GM19193 (cell line): ENCODE measurements around the gene PDE3B.

Experiments
- POLR2A ChIP-seq: IDR thresholded peaks from 4 replicates; pipeline ENCODE4 v1.6.1; 2011; ENCODE audit not compliant: insufficient read depth, insufficient read length; ENCODE audit errors: extremely low read depth

PDE3B gene

DNA sequence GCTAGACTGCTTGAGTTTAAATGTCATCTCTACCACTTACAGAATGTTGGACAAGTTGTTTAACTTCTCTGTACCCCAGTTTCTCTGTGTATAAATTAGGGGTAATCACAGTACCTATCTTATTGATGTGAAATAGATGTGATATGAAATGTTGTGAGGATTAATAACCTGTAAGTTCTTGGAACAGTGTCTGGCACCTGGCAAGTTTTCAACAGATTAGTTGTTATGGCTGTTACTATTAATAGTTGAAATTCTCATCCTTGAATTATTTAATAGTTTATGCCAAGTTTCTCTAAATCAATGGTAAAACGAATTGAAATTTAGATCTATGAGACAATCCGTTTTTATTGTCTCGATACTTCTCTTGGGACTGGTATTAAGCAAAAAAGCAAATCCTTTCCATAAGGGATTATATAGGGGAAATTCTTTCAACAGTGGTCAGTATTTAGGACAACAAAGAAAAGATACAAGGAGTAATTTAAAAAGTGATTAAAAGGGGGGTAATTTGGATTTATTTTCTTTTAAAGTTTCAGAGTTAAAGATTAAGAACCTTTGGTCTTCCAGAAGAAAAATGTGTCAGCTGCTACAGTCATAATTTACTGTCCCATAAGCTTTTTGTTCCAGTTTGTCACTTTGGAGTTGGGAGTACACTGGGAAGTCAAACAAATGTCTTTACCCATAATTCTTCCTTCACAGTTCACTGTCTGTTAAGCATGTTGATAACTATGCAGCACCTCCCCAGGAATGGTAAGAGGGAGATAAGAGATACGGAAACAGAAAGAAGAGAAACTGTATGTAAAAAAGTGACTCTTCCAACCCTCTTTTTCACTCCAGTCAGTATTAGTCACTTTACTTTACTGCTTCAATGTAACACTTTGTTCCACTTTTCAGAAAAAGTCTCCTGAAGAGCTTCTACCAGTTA lies 13.2 kb downstream of the PDE3B start:
- no peak for TF ChIP-seq POLR2A

- no peak for TF ChIP-seq POLR2A
These were observed 14.2 kb downstream of the PDE3B start for GRCh38 chr11:14657841-14658240.

DNA sequence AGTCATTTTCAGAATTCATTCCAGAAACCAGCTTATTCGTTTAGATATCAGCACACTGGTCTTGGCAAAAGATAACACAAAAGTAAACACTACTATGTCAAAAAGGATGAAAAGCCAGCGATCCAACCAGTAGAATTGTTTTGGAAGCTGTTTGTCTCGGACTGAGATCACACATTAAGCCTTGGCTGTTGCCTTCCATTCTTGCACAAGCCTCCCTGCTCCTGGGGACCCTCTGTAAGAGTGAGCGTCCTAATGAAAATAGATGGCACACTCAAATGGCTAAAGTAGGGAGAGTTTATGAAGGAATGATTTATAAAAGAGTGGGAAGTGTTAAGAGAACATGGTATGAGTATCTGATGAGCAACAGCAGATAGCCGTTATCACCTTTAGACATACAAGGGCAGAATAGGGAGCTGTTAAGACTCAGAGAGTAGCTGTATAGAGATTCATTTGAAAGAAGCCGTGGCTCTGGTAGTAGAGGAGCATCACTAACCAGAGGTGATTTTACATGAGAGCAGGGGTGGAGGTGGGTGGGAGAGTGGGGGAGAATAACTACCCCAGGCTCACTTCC lies 25.2 kb downstream of the PDE3B start:
- no peak for TF ChIP-seq POLR2A

DNA sequence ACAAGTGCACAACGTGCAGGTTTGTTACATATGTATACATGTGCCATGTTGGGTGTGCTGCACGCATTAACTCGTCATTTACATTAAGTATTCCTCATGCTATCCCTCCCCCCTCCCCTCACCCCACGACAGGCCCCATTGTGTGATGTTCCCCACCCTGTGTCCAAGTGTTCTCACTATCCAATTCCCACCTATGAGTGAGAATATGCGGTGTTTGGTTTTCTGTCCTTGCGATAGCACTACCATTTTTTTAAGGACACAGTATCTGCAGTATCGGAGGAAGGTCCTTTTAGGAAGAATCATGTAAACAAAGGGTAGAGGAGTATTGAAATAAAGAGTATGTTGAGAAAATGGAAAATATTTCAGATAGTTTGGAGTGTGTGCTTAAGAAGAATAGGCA lies 25.9 kb downstream of the PDE3B start:
- TF ChIP-seq POLR2A, result no peak

GRCh38 chr11:14669958-14670357 lies 26.4 kb downstream of the PDE3B start:
- TF ChIP-seq POLR2A, result no peak

- no peak for TF ChIP-seq POLR2A
These were observed 29.0 kb downstream of the PDE3B start for GRCh38 chr11:14672635-14673034.

DNA sequence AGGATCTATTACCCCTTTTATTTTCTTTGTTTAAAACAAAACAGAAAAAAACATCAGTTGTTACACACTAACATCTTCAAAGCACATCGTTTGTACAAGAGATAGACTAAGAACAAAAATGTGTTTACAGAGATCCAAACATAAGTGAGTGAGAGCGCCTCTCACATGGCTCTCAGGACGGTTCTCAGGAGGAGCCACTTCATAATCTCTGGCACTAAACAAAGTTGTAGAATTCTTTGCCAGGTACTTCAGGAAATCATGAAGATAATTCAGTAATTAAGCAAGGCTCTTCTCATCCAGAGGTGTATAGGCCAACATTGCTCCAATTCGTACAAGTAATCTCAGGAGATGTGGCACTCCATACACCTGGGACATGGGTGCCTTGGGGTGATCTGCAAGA lies 29.8 kb downstream of the PDE3B start:
- no peak for TF ChIP-seq POLR2A

- TF ChIP-seq POLR2A, result no peak
These were observed 30.3 kb downstream of the PDE3B start for GRCh38 chr11:14673824-14674405.

DNA sequence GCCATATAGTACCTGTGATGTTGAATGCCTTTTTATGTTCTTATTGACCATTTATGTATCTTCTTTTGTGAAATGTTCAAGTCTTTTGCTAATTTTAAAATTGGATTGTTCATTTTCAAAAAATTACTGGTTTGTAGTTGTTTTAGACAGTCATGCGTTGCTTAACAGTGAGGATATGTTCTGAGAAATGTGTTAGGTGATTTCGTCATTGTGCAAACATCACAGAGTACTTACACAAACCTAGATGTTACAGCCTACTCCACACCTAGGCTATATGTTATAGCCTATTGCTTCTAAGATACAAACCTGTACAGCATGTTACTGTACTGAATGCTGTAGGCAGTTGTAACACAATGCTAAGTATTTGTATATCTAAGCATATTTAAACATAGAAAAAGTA lies 32.5 kb downstream of the PDE3B start:
- no peak for TF ChIP-seq POLR2A

- no peak for TF ChIP-seq POLR2A
These were observed 33.5 kb downstream of the PDE3B start for GRCh38 chr11:14677146-14677545.

GRCh38 chr11:14678350-14678749 lies 34.7 kb downstream of the PDE3B start:
- TF ChIP-seq POLR2A, result no peak

- TF ChIP-seq POLR2A, result no peak
These were observed 36.1 kb downstream of the PDE3B start for GRCh38 chr11:14679662-14680061.

DNA sequence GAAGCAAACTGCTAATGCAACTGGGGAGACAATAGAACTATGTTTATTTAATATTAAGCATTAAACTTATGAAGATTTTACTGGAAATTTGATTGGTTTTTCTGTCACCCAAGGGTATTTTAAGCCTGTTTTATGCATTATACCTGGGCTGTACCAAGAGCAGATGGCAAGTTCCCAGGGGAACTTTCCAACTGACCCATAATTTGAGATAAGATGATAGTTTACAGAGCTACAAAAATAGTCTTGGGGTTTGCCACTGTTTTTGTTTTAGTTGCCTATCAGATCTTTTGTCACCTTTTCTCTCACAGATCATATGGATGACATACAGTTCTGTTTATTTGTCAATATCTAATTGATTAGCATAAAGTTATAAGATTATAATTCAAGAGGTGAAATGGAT lies 43.9 kb downstream of the PDE3B start:
- TF ChIP-seq POLR2A, result no peak

DNA sequence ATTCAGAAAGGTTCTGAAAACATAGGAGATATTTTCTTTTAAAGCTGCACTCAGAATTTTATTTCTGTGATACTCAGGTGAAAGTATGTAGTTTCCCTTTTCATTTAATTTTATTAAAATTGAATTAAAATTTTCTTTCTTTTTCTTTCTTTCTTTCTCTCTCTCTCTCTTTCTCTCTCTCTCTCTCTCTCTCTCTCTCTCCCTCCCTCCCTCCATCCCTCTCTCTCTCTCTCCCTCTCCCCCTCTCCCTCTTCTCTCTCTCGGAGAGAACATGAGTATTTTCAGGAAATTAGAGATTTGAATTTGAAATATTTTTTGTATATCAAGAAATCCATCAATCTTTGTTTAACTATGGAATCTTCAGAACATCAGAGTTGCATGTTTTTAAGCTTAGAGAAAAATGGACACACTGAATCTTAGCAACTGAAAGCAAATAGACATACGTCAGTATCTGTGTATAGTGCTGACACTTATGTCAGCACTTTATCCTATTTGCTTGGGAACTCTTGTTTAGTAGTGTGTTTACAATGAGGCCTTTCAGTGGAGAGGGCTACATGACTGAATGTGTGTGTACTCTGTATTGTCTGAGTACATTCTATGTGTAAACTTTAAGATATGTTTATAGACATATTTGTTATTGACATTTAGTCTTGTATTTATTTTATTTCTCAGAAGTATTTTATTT lies 44.5 kb downstream of the PDE3B start:
- no peak for TF ChIP-seq POLR2A

DNA sequence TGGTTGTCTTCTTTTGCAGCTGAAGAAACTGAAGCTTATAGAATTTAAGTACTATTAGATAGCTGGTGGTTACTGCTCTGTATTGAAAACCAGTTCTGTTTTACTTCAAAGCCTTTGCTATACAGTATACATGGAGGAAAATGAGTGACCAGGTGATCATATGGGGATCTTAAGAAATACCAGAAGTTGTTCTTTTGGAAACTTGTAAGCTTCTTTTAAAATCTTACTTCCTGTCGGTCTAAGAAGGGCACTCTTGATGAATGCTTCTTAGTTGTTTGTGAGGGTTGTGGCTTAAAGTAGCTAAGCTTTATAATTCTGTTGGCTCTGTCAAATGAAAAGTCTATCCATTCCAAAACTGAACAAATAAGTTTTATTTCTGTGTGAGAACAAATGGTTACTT lies 55.2 kb downstream of the PDE3B start:
- TF ChIP-seq POLR2A, result no peak

- no peak for TF ChIP-seq POLR2A
These were observed 57.0 kb downstream of the PDE3B start for GRCh38 chr11:14700593-14700992.

DNA sequence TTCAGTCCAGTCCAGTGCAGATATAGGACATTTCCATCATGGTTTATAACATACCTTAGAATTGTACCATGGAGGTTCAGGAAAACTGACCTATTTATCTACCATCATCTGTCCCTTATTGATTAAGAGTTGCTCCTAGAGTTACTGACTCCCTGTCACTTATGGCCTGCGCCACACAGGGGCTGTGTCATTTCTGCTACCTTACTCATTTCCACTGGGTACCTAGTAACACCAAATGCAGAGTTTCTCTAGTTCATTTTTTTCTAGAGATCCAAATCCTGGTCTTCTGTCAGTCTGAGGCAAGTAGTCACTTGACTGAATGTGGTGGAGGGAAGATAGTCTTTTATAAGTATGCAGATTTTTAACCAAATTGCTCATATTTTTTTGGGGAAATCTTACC lies 59.2 kb downstream of the PDE3B start:
- no peak for TF ChIP-seq POLR2A
